Fibroblast of lung (primary cell): Measurements from ENCODE around the gene CHADL.
A peak's percentile ranks its signal among the peaks of the same experiment; 100 is the strongest.

Source experiments
- EZH2 ChIP-seq: IDR thresholded peaks from 2 replicates; pipeline ENCODE4 v1.5.1; 2012; ENCODE audit warnings: low read length, control low read depth, mild to moderate bottlenecking; ENCODE audit errors: missing control alignments
- TF ChIP-seq, protein P1 (sequence below), 2 donors: IDR thresholded peaks in 1 of 2; conservative IDR thresholded peaks in 1 of 2; 1 replicate in 1 of 2; 2 replicates in 1 of 2; pipeline ENCODE4 v1.5.1; 2011 to 2012; ENCODE audit warnings: low read length in 2 of 2, control low read depth in 1 of 2, inconsistent platforms in 1 of 2, low read depth in 1 of 2, mild to moderate bottlenecking in 1 of 2

DNA sequence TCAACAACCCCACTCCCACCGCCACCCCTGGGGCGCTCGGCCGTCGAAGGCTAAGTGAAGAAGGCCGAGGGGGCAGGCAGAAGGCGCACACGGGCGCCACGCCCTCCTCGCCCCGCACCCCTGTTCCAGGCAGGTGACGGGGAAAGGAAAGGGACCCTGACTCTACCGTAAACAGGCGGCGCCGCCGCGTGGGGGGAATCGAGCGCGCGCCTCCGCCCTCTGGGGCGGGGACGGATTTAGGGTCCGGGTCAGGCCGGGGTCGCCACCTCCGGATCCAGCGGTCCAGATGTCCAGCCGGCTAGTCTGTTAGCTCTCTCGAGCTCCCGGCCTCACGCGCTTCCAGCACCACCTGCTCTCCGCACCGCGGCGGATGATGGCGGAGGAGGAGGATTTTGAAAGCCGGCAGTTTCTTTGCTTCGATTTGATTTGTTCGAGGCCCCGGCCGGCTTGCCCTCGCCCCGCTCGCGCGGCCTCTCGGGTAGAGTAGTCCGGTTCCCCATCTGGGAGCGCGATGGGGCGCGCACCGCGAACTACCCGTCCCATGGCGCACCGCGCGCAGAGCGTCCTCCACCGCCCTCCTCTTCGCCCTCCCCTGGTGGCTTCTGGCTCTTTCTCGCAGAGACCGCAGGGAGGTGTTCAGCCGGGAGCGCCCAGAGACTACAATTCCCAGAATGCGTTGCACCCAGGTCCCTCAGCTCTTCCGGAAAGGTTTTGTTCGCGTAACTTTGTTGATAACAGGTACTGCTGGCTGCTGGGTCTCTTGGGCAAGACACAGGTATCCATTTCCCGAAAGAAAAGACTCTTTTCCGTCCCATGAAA, 45.3 kb upstream of the CHADL start, which contains the start of gene RANGAP1:
- TF ChIP-seq, protein P1, sequence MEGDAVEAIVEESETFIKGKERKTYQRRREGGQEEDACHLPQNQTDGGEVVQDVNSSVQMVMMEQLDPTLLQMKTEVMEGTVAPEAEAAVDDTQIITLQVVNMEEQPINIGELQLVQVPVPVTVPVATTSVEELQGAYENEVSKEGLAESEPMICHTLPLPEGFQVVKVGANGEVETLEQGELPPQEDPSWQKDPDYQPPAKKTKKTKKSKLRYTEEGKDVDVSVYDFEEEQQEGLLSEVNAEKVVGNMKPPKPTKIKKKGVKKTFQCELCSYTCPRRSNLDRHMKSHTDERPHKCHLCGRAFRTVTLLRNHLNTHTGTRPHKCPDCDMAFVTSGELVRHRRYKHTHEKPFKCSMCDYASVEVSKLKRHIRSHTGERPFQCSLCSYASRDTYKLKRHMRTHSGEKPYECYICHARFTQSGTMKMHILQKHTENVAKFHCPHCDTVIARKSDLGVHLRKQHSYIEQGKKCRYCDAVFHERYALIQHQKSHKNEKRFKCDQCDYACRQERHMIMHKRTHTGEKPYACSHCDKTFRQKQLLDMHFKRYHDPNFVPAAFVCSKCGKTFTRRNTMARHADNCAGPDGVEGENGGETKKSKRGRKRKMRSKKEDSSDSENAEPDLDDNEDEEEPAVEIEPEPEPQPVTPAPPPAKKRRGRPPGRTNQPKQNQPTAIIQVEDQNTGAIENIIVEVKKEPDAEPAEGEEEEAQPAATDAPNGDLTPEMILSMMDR (conservative IDR thresholded peaks at IDR 0.05 in 1 of 2, IDR thresholded peaks at IDR 0.05 in 1 of 2; ENCODE audit: low read depth in 1 of 2, low read length in 2 of 2), result peak in 1 of 2 donors; percentile 20
- TF ChIP-seq EZH2, result no peak
